ENCODE data around the gene HIPK2.

Gene HIPK2

GRCh38 chr7:139716156-139716942 is 61.4 kb downstream of the HIPK2 start:
- FAIRE-seq: no peak

GRCh38 chr7:139715194-139715815 is 62.5 kb downstream of the HIPK2 start:
- FAIRE-seq (no peak), DNase-seq (ENCODE audit: low spot score) (no peak)

More at GRCh38 chr7:139716156-139716942, 61.4 kb downstream of the HIPK2 start:
- no peak for DNase-seq (ENCODE audit: low spot score)

- FAIRE-seq (no peak), DNase-seq (ENCODE audit: low spot score) (no peak)
These were observed 63.5 kb downstream of the HIPK2 start for GRCh38 chr7:139714163-139714901.

- DNase-seq (ENCODE audit: low spot score): no peak
- FAIRE-seq: no peak
These were observed 64.2 kb downstream of the HIPK2 start for GRCh38 chr7:139713526-139714162.

- FAIRE-seq: no peak
- DNase-seq (ENCODE audit: low spot score): no peak
These were observed 64.7 kb downstream of the HIPK2 start for GRCh38 chr7:139713061-139713460.

- FAIRE-seq (no peak), DNase-seq (ENCODE audit: low spot score) (no peak)
These were observed 65.6 kb downstream of the HIPK2 start for GRCh38 chr7:139711991-139712743.

GRCh38 chr7:139710036-139710435 is 67.8 kb downstream of the HIPK2 start:
- DNase-seq (ENCODE audit: low spot score) (no peak), FAIRE-seq (no peak)

GRCh38 chr7:139709485-139709884 is 68.3 kb downstream of the HIPK2 start:
- FAIRE-seq (no peak), DNase-seq (ENCODE audit: low spot score) (no peak)

- no peak for DNase-seq (ENCODE audit: low spot score)
- FAIRE-seq: no peak
These were observed 69.3 kb downstream of the HIPK2 start for GRCh38 chr7:139708541-139708940.

GRCh38 chr7:139706837-139707236 is 71.0 kb downstream of the HIPK2 start:
- DNase-seq (ENCODE audit: low spot score): no peak
- FAIRE-seq: no peak

- DNase-seq (ENCODE audit: low spot score) (no peak), FAIRE-seq (no peak)
These were observed 73.4 kb downstream of the HIPK2 start for GRCh38 chr7:139704308-139704879.

- FAIRE-seq (no peak), DNase-seq (ENCODE audit: low spot score) (no peak)
These were observed 74.1 kb downstream of the HIPK2 start for GRCh38 chr7:139703487-139704307.

GRCh38 chr7:139702811-139703486 is 74.8 kb downstream of the HIPK2 start:
- DNase-seq (ENCODE audit: low spot score): no peak

GRCh38 chr7:139702313-139702731 is 75.5 kb downstream of the HIPK2 start:
- DNase-seq (ENCODE audit: low spot score) (no peak), FAIRE-seq (no peak)

More at GRCh38 chr7:139702811-139703486, 74.8 kb downstream of the HIPK2 start:
- no peak for FAIRE-seq

GRCh38 chr7:139701908-139702307 is 75.9 kb downstream of the HIPK2 start:
- DNase-seq (ENCODE audit: low spot score): no peak
- FAIRE-seq: no peak

- DNase-seq (ENCODE audit: low spot score): no peak
These were observed 77.1 kb downstream of the HIPK2 start for GRCh38 chr7:139700505-139701235.

GRCh38 chr7:139699640-139700504 is 77.9 kb downstream of the HIPK2 start:
- no peak for DNase-seq (ENCODE audit: low spot score)
- no peak for FAIRE-seq

More at GRCh38 chr7:139700505-139701235, 77.1 kb downstream of the HIPK2 start:
- FAIRE-seq: no peak
